Measurements from ENCODE around the gene AMOTL1. TPM values are rescaled to one million over a fixed set of nuclear protein-coding genes. Genes with fewer than 3 reads are reported as not detected.

AMOTL1 gene
- total RNA-seq, 2 experiments from 2014 or later, result 0.08 TPM; not detected in 1

DNA sequence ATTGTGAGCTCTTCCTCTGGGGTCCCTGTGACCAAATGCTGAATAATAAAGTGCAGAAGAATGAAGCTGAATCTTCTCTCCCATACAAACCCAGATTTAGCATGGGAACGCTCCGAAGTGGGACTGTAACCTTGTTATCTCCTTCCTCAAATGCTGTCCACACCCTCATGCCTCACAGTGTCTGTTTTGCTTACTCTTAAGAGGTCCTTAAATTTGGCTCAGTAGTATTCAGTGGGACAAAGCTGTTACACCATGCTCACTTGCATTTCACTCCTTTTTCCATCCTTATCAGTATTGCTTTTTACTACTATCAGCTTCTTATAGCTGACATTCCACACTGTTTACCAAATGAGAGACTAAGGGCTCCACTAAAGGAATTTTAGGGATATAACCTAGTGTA lies 13.8 kb upstream of the AMOTL1 start:
- ATAC-seq (ENCODE audit: poor library complexity) (no peak), DNase-seq (no peak)
- Histone ChIP-seq H3K4me1 (ENCODE audit: insufficient read depth, low read length) (no peaks in the 10 kb centered on the region), H3K9me3 (ENCODE audit: control insufficient read depth in 1 of 2, insufficient read depth in 1 of 2, low read length in 2 of 2) (no peaks in the 10 kb centered on the region), H3K4me3 (ENCODE audit: low read length) (no peak overlapping the region), H3K27ac (ENCODE audit: low read depth in 1 of 2, low read length in 2 of 2) (no peak overlapping the region), H3K36me3 (ENCODE audit: insufficient read depth, low read length) (no peaks in the 10 kb centered on the region), H3K27me3 (ENCODE audit: control insufficient read depth in 1 of 2, insufficient read depth in 2 of 2, low read length in 2 of 2) (peaks cover 8 to 9% of the 10 kb centered on the region in 2 experiments)
- ChIA-PET POLR2A (no interaction called here), CTCF (no interaction called here)
- H3K36me3 Mint-ChIP-seq (ENCODE audit: low read depth), result no peaks in the 10 kb centered on the region
- intact Hi-C loops (cut with DNase I, micrococcal nuclease), result no loop called here
- TF ChIP-seq, protein P1, sequence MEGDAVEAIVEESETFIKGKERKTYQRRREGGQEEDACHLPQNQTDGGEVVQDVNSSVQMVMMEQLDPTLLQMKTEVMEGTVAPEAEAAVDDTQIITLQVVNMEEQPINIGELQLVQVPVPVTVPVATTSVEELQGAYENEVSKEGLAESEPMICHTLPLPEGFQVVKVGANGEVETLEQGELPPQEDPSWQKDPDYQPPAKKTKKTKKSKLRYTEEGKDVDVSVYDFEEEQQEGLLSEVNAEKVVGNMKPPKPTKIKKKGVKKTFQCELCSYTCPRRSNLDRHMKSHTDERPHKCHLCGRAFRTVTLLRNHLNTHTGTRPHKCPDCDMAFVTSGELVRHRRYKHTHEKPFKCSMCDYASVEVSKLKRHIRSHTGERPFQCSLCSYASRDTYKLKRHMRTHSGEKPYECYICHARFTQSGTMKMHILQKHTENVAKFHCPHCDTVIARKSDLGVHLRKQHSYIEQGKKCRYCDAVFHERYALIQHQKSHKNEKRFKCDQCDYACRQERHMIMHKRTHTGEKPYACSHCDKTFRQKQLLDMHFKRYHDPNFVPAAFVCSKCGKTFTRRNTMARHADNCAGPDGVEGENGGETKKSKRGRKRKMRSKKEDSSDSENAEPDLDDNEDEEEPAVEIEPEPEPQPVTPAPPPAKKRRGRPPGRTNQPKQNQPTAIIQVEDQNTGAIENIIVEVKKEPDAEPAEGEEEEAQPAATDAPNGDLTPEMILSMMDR (IDR thresholded peaks at IDR 0.05), result no peak
- H3K27me3 Mint-ChIP-seq, result peaks cover 23% of the 10 kb centered on the region
- no peaks in the 10 kb centered on the region for H3K4me1 Mint-ChIP-seq (ENCODE audit: low read depth)
- H3K27ac Mint-ChIP-seq, result no peak overlapping the region
- no peaks in the 10 kb centered on the region for H3K9me3 Mint-ChIP-seq
- H3K4me3 Mint-ChIP-seq, result no peak overlapping the region

DNA sequence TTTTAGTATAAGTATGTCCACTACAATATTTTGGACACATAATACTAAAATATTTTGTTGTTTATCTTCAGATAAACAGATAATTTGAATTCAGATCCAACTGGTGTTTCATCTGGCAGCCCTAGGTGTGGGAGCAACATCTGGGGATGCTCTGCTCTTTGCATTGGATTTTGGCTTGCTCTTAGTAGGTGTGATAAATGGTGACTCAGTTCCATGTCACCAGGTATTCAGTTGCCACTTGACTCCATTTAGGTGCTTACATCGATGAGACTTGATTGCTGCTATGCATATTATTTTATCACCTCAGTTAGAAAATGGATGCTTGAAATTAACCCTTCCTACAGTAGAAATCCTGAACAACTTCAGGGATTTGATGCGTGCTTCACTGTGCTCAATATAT lies 13.3 kb upstream of the AMOTL1 start:
- peaks cover 21% of the 10 kb centered on the region for H3K27me3 Mint-ChIP-seq
- no peak overlapping the region for H3K27ac Mint-ChIP-seq
- no peaks in the 10 kb centered on the region for H3K36me3 Mint-ChIP-seq (ENCODE audit: low read depth)
- H3K4me3 Mint-ChIP-seq, result no peak overlapping the region
- no peak for ATAC-seq (ENCODE audit: poor library complexity)
- Histone ChIP-seq H3K9me3 (ENCODE audit: control insufficient read depth in 1 of 2, insufficient read depth in 1 of 2, low read length in 2 of 2) (no peaks in the 10 kb centered on the region), H3K4me3 (ENCODE audit: low read length) (no peak overlapping the region), H3K4me1 (ENCODE audit: insufficient read depth, low read length) (no peaks in the 10 kb centered on the region), H3K36me3 (ENCODE audit: insufficient read depth, low read length) (no peaks in the 10 kb centered on the region), H3K27me3 (ENCODE audit: control insufficient read depth in 1 of 2, insufficient read depth in 2 of 2, low read length in 2 of 2) (peaks cover 8 to 9% of the 10 kb centered on the region in 2 experiments), H3K27ac (ENCODE audit: low read depth in 1 of 2, low read length in 2 of 2) (no peak overlapping the region)
- TF ChIP-seq, protein P1 (IDR thresholded peaks at IDR 0.05), result no peak
- intact Hi-C loops (cut with DNase I, micrococcal nuclease), result no loop called here
- no peak for DNase-seq
- ChIA-PET CTCF (no interaction called here), POLR2A (no interaction called here)
- no peaks in the 10 kb centered on the region for H3K4me1 Mint-ChIP-seq (ENCODE audit: low read depth)
- H3K9me3 Mint-ChIP-seq, result no peaks in the 10 kb centered on the region

- intact Hi-C loops (cut with DNase I, micrococcal nuclease), result no loop called here
- no peaks in the 10 kb centered on the region for H3K4me1 ChIP-seq (ENCODE audit: insufficient read depth, low read length)
- Mint-ChIP-seq H3K4me1 (ENCODE audit: low read depth) (no peaks in the 10 kb centered on the region), H3K27me3 (peaks cover 18% of the 10 kb centered on the region), H3K9me3 (no peaks in the 10 kb centered on the region), H3K4me3 (no peak overlapping the region), H3K36me3 (ENCODE audit: low read depth) (no peaks in the 10 kb centered on the region), H3K27ac (no peak overlapping the region)
- DNase-seq, result no peak
- ChIA-PET POLR2A (no interaction called here), CTCF (no interaction called here)
- TF ChIP-seq, protein P1 (IDR thresholded peaks at IDR 0.05), result no peak
- H3K36me3 ChIP-seq (ENCODE audit: insufficient read depth, low read length), result no peaks in the 10 kb centered on the region
- ATAC-seq (ENCODE audit: poor library complexity), result no peak
- H3K4me3 ChIP-seq (ENCODE audit: low read length), result no peak overlapping the region
- H3K9me3 ChIP-seq (ENCODE audit: control insufficient read depth in 1 of 2, insufficient read depth in 1 of 2, low read length in 2 of 2), result no peaks in the 10 kb centered on the region
- peaks cover 5 to 6% of the 10 kb centered on the region in 2 experiments for H3K27me3 ChIP-seq (ENCODE audit: control insufficient read depth in 1 of 2, insufficient read depth in 2 of 2, low read length in 2 of 2)
- H3K27ac ChIP-seq (ENCODE audit: low read depth in 1 of 2, low read length in 2 of 2), result no peak overlapping the region
Measured at GRCh38 chr11:94755494-94755893, 12.7 kb upstream of the AMOTL1 start.

All from CD4-positive, alpha-beta T cell (primary cell).